ENCODE results near the gene PCBP4.

- TF ChIP-seq CTCF (conservative IDR thresholded peaks at IDR 0.05; ENCODE audit: low read length): no peak
- no peak for TF ChIP-seq EZH2phosphoT487 (IDR thresholded peaks at IDR 0.05; ENCODE audit: borderline replicate concordance)
These were observed 34.5 kb downstream of the PCBP4 start for GRCh38 chr3:51932471-51933370.

All from Loucy (cell line).